Measurements from ENCODE around the gene RAD51C. TPM values are rescaled to one million over a fixed set of nuclear protein-coding genes. Genes with fewer than 3 reads are reported as not detected.

The RAD51C gene
- total RNA-seq, 1 donor from 2014 or later, result 9.4 TPM

DNA sequence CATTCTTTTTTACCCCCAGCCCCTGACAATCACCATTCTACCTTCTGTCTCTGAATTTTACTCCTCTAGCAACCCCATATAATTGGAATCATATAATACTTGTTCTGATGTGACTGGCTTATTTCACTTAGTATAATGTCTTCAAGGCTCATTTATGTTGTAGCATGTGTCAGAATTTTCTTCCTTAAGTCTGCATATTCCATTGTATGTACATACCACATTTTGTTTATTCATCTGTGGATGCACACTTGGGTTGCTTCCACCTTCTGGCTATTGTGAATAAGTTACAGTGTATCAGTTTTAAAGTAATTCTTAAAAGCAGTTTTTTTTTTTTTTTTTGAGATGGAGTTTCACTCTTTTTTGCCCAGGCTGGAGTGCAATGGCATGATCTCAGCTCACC, 38.5 kb downstream of the RAD51C start:
- no peak for TF ChIP-seq EZH2 (IDR thresholded peaks at IDR 0.05; ENCODE audit: insufficient read depth, low read length)
- TF ChIP-seq, protein P1, sequence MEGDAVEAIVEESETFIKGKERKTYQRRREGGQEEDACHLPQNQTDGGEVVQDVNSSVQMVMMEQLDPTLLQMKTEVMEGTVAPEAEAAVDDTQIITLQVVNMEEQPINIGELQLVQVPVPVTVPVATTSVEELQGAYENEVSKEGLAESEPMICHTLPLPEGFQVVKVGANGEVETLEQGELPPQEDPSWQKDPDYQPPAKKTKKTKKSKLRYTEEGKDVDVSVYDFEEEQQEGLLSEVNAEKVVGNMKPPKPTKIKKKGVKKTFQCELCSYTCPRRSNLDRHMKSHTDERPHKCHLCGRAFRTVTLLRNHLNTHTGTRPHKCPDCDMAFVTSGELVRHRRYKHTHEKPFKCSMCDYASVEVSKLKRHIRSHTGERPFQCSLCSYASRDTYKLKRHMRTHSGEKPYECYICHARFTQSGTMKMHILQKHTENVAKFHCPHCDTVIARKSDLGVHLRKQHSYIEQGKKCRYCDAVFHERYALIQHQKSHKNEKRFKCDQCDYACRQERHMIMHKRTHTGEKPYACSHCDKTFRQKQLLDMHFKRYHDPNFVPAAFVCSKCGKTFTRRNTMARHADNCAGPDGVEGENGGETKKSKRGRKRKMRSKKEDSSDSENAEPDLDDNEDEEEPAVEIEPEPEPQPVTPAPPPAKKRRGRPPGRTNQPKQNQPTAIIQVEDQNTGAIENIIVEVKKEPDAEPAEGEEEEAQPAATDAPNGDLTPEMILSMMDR (IDR thresholded peaks at IDR 0.05; ENCODE audit: insufficient read depth, low read depth, low read length), result no peak
- H3K27me3 Mint-ChIP-seq (ENCODE audit: low read depth, unreplicated experiment), result no peaks in the 10 kb centered on the region
- Histone ChIP-seq H3K4me3 (ENCODE audit: insufficient read depth, low read depth, low read length) (no peak overlapping the region), H3K4me2 (ENCODE audit: low read length) (no peak overlapping the region), H3K9ac (ENCODE audit: low read length) (no peak overlapping the region), H2AFZ (ENCODE audit: low read depth, low read length) (no peak overlapping the region), H3K9me3 (ENCODE audit: insufficient read depth, low read depth, low read length) (no peaks in the 10 kb centered on the region), H3K79me2 (ENCODE audit: insufficient read depth, low read length) (no peaks in the 10 kb centered on the region), H3K27ac (ENCODE audit: low read depth, low read length) (no peak overlapping the region), H3K36me3 (ENCODE audit: insufficient read depth, low read length) (no peaks in the 10 kb centered on the region), H4K20me1 (ENCODE audit: insufficient read depth, low read length) (no peaks in the 10 kb centered on the region), H3K27me3 (ENCODE audit: insufficient read depth, low read length) (no peaks in the 10 kb centered on the region), H3K4me1 (ENCODE audit: insufficient read depth, low read length) (no peaks in the 10 kb centered on the region)
- H3K4me3 Mint-ChIP-seq (ENCODE audit: unreplicated experiment), result no peak overlapping the region
- DNase-seq (ENCODE audit: low read depth), result no peak
- H3K36me3 Mint-ChIP-seq (ENCODE audit: low read depth, unreplicated experiment), result no peaks in the 10 kb centered on the region
- FAIRE-seq, result no peak
- H3K9me3 Mint-ChIP-seq (ENCODE audit: unreplicated experiment), result no peaks in the 10 kb centered on the region
- H3K27ac Mint-ChIP-seq (ENCODE audit: unreplicated experiment), result no peak overlapping the region
- no peaks in the 10 kb centered on the region for H3K4me1 Mint-ChIP-seq (ENCODE audit: low read depth, unreplicated experiment)

DNA sequence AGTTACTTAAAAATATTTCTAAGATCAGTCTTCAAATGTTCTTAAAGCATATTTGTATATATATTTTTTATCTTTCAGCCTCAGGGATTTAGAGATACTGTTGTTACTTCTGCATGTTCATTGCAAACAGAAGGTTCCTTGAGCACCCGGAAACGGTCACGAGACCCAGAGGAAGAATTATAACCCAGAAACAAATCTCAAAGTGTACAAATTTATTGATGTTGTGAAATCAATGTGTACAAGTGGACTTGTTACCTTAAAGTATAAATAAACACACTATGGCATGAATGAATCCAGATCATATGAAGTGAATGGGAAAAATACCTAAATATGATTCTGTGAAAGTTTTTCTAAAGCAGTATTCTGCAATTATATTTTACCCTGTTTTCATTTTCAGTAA, 41.6 kb downstream of the RAD51C start:
- H2AFZ ChIP-seq (ENCODE audit: low read depth, low read length), result no peak overlapping the region
- H3K27me3 ChIP-seq (ENCODE audit: insufficient read depth, low read length), result no peaks in the 10 kb centered on the region
- no peaks in the 10 kb centered on the region for H4K20me1 ChIP-seq (ENCODE audit: insufficient read depth, low read length)
- no peak for TF ChIP-seq EZH2 (IDR thresholded peaks at IDR 0.05; ENCODE audit: insufficient read depth, low read length)
- TF ChIP-seq, protein P1 (IDR thresholded peaks at IDR 0.05; ENCODE audit: insufficient read depth, low read depth, low read length), result no peak
- Mint-ChIP-seq H3K27me3 (ENCODE audit: low read depth, unreplicated experiment) (no peaks in the 10 kb centered on the region), H3K9me3 (ENCODE audit: unreplicated experiment) (no peaks in the 10 kb centered on the region), H3K27ac (ENCODE audit: unreplicated experiment) (no peak overlapping the region), H3K36me3 (ENCODE audit: low read depth, unreplicated experiment) (no peaks in the 10 kb centered on the region), H3K4me1 (ENCODE audit: low read depth, unreplicated experiment) (no peaks in the 10 kb centered on the region), H3K4me3 (ENCODE audit: unreplicated experiment) (no peak overlapping the region)
- H3K9ac ChIP-seq (ENCODE audit: low read length), result no peak overlapping the region
- no peaks in the 10 kb centered on the region for H3K4me1 ChIP-seq (ENCODE audit: insufficient read depth, low read length)
- no peak overlapping the region for H3K4me3 ChIP-seq (ENCODE audit: insufficient read depth, low read depth, low read length)
- no peak overlapping the region for H3K4me2 ChIP-seq (ENCODE audit: low read length)
- DNase-seq (ENCODE audit: low read depth), result no peak
- H3K9me3 ChIP-seq (ENCODE audit: insufficient read depth, low read depth, low read length), result no peaks in the 10 kb centered on the region
- no peaks in the 10 kb centered on the region for H3K36me3 ChIP-seq (ENCODE audit: insufficient read depth, low read length)
- H3K27ac ChIP-seq (ENCODE audit: low read depth, low read length), result no peak overlapping the region
- FAIRE-seq, result no peak
- H3K79me2 ChIP-seq (ENCODE audit: insufficient read depth, low read length), result no peaks in the 10 kb centered on the region

DNA sequence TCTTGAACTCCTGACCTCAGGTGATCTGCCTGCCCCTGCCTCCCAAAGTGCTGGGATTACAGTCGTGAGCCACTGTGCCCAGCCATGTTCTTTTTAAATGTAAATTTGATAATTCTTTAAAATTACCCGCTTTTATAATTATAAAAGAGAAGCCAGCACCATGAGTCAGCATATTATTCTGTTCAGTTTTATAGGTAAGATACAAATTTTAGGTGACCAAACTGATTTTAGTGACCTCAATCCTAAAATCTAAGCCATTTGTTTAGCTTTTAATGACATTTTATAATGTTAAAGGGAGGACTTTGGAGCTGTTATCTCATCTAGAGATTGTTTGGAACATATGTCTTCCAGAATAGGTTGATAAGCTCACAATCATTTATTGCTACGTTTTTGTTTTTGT, 42.4 kb downstream of the RAD51C start:
- no peak overlapping the region for H3K9ac ChIP-seq (ENCODE audit: low read length)
- no peak overlapping the region for H3K4me3 Mint-ChIP-seq (ENCODE audit: unreplicated experiment)
- no peaks in the 10 kb centered on the region for H3K4me1 Mint-ChIP-seq (ENCODE audit: low read depth, unreplicated experiment)
- no peaks in the 10 kb centered on the region for H4K20me1 ChIP-seq (ENCODE audit: insufficient read depth, low read length)
- H3K9me3 ChIP-seq (ENCODE audit: insufficient read depth, low read depth, low read length), result no peaks in the 10 kb centered on the region
- no peaks in the 10 kb centered on the region for H3K4me1 ChIP-seq (ENCODE audit: insufficient read depth, low read length)
- no peak overlapping the region for H3K4me3 ChIP-seq (ENCODE audit: insufficient read depth, low read depth, low read length)
- FAIRE-seq, result no peak
- no peak overlapping the region for H2AFZ ChIP-seq (ENCODE audit: low read depth, low read length)
- H3K27ac Mint-ChIP-seq (ENCODE audit: unreplicated experiment), result no peak overlapping the region
- H3K27ac ChIP-seq (ENCODE audit: low read depth, low read length), result no peak overlapping the region
- H3K27me3 Mint-ChIP-seq (ENCODE audit: low read depth, unreplicated experiment), result no peaks in the 10 kb centered on the region
- no peaks in the 10 kb centered on the region for H3K36me3 Mint-ChIP-seq (ENCODE audit: low read depth, unreplicated experiment)
- no peak for TF ChIP-seq EZH2 (IDR thresholded peaks at IDR 0.05; ENCODE audit: insufficient read depth, low read length)
- TF ChIP-seq, protein P1 (IDR thresholded peaks at IDR 0.05; ENCODE audit: insufficient read depth, low read depth, low read length), result no peak
- no peak for DNase-seq (ENCODE audit: low read depth)
- no peaks in the 10 kb centered on the region for H3K36me3 ChIP-seq (ENCODE audit: insufficient read depth, low read length)
- no peaks in the 10 kb centered on the region for H3K9me3 Mint-ChIP-seq (ENCODE audit: unreplicated experiment)
- H3K27me3 ChIP-seq (ENCODE audit: insufficient read depth, low read length), result no peaks in the 10 kb centered on the region
- H3K4me2 ChIP-seq (ENCODE audit: low read length), result no peak overlapping the region
- H3K79me2 ChIP-seq (ENCODE audit: insufficient read depth, low read length), result no peaks in the 10 kb centered on the region
